A204.1 (cell line): ENCODE data around the gene HSBP1L1.

Experiments
- FAIRE-seq: peaks from 2 replicates; lab custom pipeline; 2012; peaks lifted over from hg19 to GRCh38; lab: Jason Lieb, UNC

The HSBP1L1 gene

GRCh38 chr18:79961527-79962291, 2.7 kb upstream of the HSBP1L1 start:
- no peak for FAIRE-seq

- no peak for FAIRE-seq
Measured at GRCh38 chr18:79962311-79962710, 2.1 kb upstream of the HSBP1L1 start.

- no peak for FAIRE-seq
Measured at GRCh38 chr18:79962835-79963657, 1.4 kb upstream of the HSBP1L1 start.

- FAIRE-seq, result no peak
Measured at GRCh38 chr18:79963658-79964329, 649 bp upstream of the HSBP1L1 start.

- FAIRE-seq, result no peak
Measured at GRCh38 chr18:79965119-79965902, 868 bp downstream of the HSBP1L1 start.

- no peak for FAIRE-seq
Measured at GRCh38 chr18:79970419-79971133, 6.1 kb downstream of the HSBP1L1 start.

GRCh38 chr18:79971211-79971952, 6.9 kb downstream of the HSBP1L1 start:
- no peak for FAIRE-seq

- no peak for FAIRE-seq
Measured at GRCh38 chr18:79971986-79972385, 7.5 kb downstream of the HSBP1L1 start.

- FAIRE-seq, result no peak
Measured at GRCh38 chr18:79972720-79973119, 8.3 kb downstream of the HSBP1L1 start.

GRCh38 chr18:79973517-79973916, 9.1 kb downstream of the HSBP1L1 start:
- FAIRE-seq, result no peak

- no peak for FAIRE-seq
Measured at GRCh38 chr18:79974025-79974654, 9.7 kb downstream of the HSBP1L1 start.

- no peak for FAIRE-seq
Measured at GRCh38 chr18:79975043-79975442, 10.6 kb downstream of the HSBP1L1 start.

GRCh38 chr18:79975985-79976680, 11.7 kb downstream of the HSBP1L1 start:
- no peak for FAIRE-seq

GRCh38 chr18:79979843-79980242, 15.4 kb downstream of the HSBP1L1 start:
- no peak for FAIRE-seq

GRCh38 chr18:79980585-79980984, 16.1 kb downstream of the HSBP1L1 start:
- no peak for FAIRE-seq

GRCh38 chr18:79982736-79983135, 18.3 kb downstream of the HSBP1L1 start:
- no peak for FAIRE-seq

GRCh38 chr18:79983253-79983652, 18.8 kb downstream of the HSBP1L1 start:
- FAIRE-seq, result no peak

GRCh38 chr18:79983793-79984192, 19.4 kb downstream of the HSBP1L1 start:
- FAIRE-seq, result no peak

GRCh38 chr18:79985172-79985571, 20.7 kb downstream of the HSBP1L1 start:
- no peak for FAIRE-seq

GRCh38 chr18:79986726-79987125, 22.3 kb downstream of the HSBP1L1 start:
- FAIRE-seq, result no peak
